ENCODE results near the gene LRRC34. TPM values are rescaled to one million over a fixed set of nuclear protein-coding genes. Genes with fewer than 3 reads are reported as not detected.

Gene LRRC34
- total and polyA plus RNA-seq, 2 donors (not counting 1 experiment from before 2014, with no cell fraction given) = 3.5 to 11.8 TPM

GRCh38 chr3:169818316-169818715, 5.6 kb upstream of the LRRC34 start:
- H4K20me1 ChIP-seq (ENCODE audit: control insufficient read depth, insufficient read depth, low read length, poor library complexity, severe bottlenecking) = no peaks in the 10 kb centered on the region
- no peak overlapping the region for H3K9ac ChIP-seq (ENCODE audit: low read length)
- H3K4me2 ChIP-seq (replicated peaks; ENCODE audit: low read depth, low read length, poor library complexity, severe bottlenecking) = no peak overlapping the region
- H3K4me3 ChIP-seq (ENCODE audit: control extremely low read depth in 1 of 5, extremely low read depth in 1 of 5, insufficient read depth in 1 of 5, low read depth in 2 of 5, low read length in 4 of 5) = no peak overlapping the region
- 89% methylated on average over 1 of the region's 2 CpGs for WGBS (ENCODE audit: insufficient coverage)
- peaks cover 12 to 19% of the 10 kb centered on the region in 2 donors for H3K4me1 ChIP-seq (ENCODE audit: control insufficient read depth in 2 of 2, insufficient read depth in 2 of 2, low read length in 2 of 2)
- Mint-ChIP-seq H3K27ac (peak overlapping the region; percentile 4), H3K4me1 (peaks cover 24% of the 10 kb centered on the region), H3K4me3 (no peak overlapping the region), H3K27me3 (no peaks in the 10 kb centered on the region), H3K9me3 (ENCODE audit: insufficient read depth) (no peaks in the 10 kb centered on the region)
- no peak for DNase-seq
- no peak for ATAC-seq (ENCODE audit: low read depth)
- ChIA-PET CTCF (interaction anchor here (0.5 kb wide), 1 partner anchor 208 kb away, joined by 3 read pairs; no protein-coding TSS in a partner anchor), POLR2A (no interaction called here)
- intact Hi-C loops (cut with micrococcal nuclease) = no loop called here
- TF ChIP-seq CTCF (IDR thresholded peaks at IDR 0.05) = no peak
- no peak for TF ChIP-seq EZH2 (IDR thresholded peaks at IDR 0.05; ENCODE audit: borderline replicate concordance, insufficient read depth, low read depth, low read length, poor library complexity, severe bottlenecking)
- no peak overlapping the region for H3K27ac ChIP-seq (ENCODE audit: low read length in 2 of 2)
- no peaks in the 10 kb centered on the region for H3K36me3 ChIP-seq (replicated peaks in 1 of 2; ENCODE audit: control extremely low read depth in 1 of 2, control insufficient read depth in 1 of 2, extremely low read depth in 1 of 2, insufficient read depth in 2 of 2, low read length in 1 of 2)
- no peaks in the 10 kb centered on the region for H3K27me3 ChIP-seq (replicated peaks in 1 of 4; ENCODE audit: control extremely low read depth in 1 of 4, control insufficient read depth in 3 of 4, insufficient read depth in 4 of 4, low read length in 3 of 4)
- no peaks in the 10 kb centered on the region for H3K79me2 ChIP-seq (ENCODE audit: control insufficient read depth, insufficient read depth, low read length)
- H2AFZ ChIP-seq (ENCODE audit: insufficient read depth, low read depth, low read length, poor library complexity, severe bottlenecking) = no peak overlapping the region
- peaks cover 0 to 6% (median 6%) of the 10 kb centered on the region in 3 donors for H3K9me3 ChIP-seq (ENCODE audit: control extremely low read depth in 1 of 3, control insufficient read depth in 2 of 3, insufficient read depth in 1 of 3, low read length in 2 of 3)

DNA sequence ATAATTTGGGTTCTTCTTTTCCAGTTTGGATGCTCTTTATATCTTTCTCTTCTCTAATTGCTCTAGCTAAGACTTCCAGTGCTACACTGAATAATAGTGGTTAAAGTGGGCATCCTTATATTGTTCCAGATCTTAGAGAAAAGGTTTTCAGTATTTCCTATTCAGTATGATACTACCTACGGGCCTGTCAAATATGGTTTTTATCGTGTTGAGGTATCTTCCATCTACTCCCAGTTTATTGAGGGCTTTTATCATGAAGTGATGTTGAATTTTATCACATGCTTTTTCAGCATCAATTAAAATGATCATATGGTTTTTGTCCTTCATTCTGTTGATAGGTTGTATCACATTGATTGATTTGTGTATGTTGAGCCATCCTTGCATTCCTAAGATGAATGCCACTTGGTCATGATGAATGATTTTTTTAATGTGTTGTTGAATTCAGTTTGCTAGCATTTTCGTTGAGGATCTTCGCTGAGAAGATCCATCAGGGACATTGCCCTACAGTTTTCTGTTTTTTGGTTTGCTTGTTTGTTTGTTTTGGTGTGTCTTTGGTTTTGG, 3.0 kb upstream of the LRRC34 start:
- peaks cover 28% of the 10 kb centered on the region in 2 donors for H3K4me1 ChIP-seq (ENCODE audit: control insufficient read depth in 2 of 2, insufficient read depth in 2 of 2, low read length in 2 of 2)
- CTCF ChIA-PET = interaction anchor here (1.1 kb wide), 1 partner anchor 21 kb away, joined by 4 read pairs; no protein-coding TSS in a partner anchor
- POLR2A ChIA-PET = no interaction called here
- no peak overlapping the region for H3K27ac Mint-ChIP-seq
- no peak overlapping the region for H3K9ac ChIP-seq (ENCODE audit: low read length)
- no peaks in the 10 kb centered on the region for H3K27me3 ChIP-seq (replicated peaks in 1 of 4; ENCODE audit: control extremely low read depth in 1 of 4, control insufficient read depth in 3 of 4, insufficient read depth in 4 of 4, low read length in 3 of 4)
- no peak for DNase-seq
- H3K27me3 Mint-ChIP-seq = no peaks in the 10 kb centered on the region
- TF ChIP-seq EZH2 (IDR thresholded peaks at IDR 0.05; ENCODE audit: borderline replicate concordance, insufficient read depth, low read depth, low read length, poor library complexity, severe bottlenecking) (no peak), CTCF (IDR thresholded peaks at IDR 0.05) (no peak)
- H3K36me3 ChIP-seq (replicated peaks in 1 of 2; ENCODE audit: control extremely low read depth in 1 of 2, control insufficient read depth in 1 of 2, extremely low read depth in 1 of 2, insufficient read depth in 2 of 2, low read length in 1 of 2) = no peaks in the 10 kb centered on the region
- no peak overlapping the region for H2AFZ ChIP-seq (ENCODE audit: insufficient read depth, low read depth, low read length, poor library complexity, severe bottlenecking)
- H3K4me3 Mint-ChIP-seq = no peak overlapping the region
- no peak overlapping the region for H3K27ac ChIP-seq (ENCODE audit: low read length in 2 of 2)
- H3K9me3 Mint-ChIP-seq (ENCODE audit: insufficient read depth) = no peaks in the 10 kb centered on the region
- 89% methylated on average over 2 of the region's 4 CpGs for WGBS (ENCODE audit: insufficient coverage)
- ATAC-seq (ENCODE audit: low read depth) = no peak
- H3K4me2 ChIP-seq (replicated peaks; ENCODE audit: low read depth, low read length, poor library complexity, severe bottlenecking) = no peak overlapping the region
- H4K20me1 ChIP-seq (ENCODE audit: control insufficient read depth, insufficient read depth, low read length, poor library complexity, severe bottlenecking) = no peaks in the 10 kb centered on the region
- intact Hi-C loops (cut with micrococcal nuclease) = no loop called here
- no peak overlapping the region for H3K4me3 ChIP-seq (ENCODE audit: control extremely low read depth in 1 of 5, extremely low read depth in 1 of 5, insufficient read depth in 1 of 5, low read depth in 2 of 5, low read length in 4 of 5)
- H3K4me1 Mint-ChIP-seq = peaks cover 37% of the 10 kb centered on the region
- no peaks in the 10 kb centered on the region for H3K79me2 ChIP-seq (ENCODE audit: control insufficient read depth, insufficient read depth, low read length)
- H3K9me3 ChIP-seq (ENCODE audit: control extremely low read depth in 1 of 3, control insufficient read depth in 2 of 3, insufficient read depth in 1 of 3, low read length in 2 of 3) = peaks cover 0 to 6% (median 6%) of the 10 kb centered on the region in 3 donors

All from B cell (primary cell).